Measurements from ENCODE around the gene FLNA.
"Not testable (repeated sequence)": the region's sequence is repeated elsewhere in the genome, so short reads cannot be mapped to it uniquely, and the experiment has no call there.

GRCh38 chrX:154341399-154342298 is 32.8 kb downstream of the FLNA start:
- TF ChIP-seq CTCF (conservative IDR thresholded peaks at IDR 0.05); ZFX (IDR thresholded peaks at IDR 0.05): not testable (repeated sequence)
